ENCODE measurements around the gene STMP1.

The STMP1 gene

DNA sequence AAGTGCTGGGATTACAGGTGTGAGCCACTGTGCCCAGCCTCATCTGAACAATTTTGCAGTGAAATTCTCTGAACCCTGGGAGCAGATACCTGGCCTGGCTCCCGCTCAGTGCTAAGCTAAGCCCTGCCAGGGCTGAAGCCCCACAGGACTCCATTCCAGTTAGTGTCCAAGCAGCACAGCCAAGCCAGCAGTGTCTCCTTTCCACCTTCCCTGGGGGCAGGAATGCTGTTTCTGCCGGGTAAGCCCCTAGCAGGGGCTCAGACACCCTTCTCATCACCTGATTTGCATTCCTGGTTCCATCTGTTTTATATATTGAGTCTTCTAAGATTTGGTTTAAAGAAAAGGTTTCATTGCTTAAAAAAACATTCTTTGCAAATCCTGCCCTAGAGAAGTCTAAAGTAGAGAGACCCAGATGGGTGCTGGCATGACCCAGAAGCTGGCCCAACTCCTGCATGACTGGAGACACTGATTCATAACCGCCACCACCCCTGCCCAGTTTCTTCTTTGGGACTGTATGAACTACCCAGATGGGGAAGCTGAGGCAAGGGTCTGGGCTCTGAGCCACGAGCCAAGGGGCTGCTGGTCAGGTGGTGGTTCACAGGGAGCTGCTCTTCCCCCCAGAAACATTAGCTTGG, 51.6 kb downstream of the STMP1 start:
- no peak overlapping the region for H3K4me3 ChIP-seq (ENCODE audit: low read depth, low read length)
- TF ChIP-seq, protein P1, sequence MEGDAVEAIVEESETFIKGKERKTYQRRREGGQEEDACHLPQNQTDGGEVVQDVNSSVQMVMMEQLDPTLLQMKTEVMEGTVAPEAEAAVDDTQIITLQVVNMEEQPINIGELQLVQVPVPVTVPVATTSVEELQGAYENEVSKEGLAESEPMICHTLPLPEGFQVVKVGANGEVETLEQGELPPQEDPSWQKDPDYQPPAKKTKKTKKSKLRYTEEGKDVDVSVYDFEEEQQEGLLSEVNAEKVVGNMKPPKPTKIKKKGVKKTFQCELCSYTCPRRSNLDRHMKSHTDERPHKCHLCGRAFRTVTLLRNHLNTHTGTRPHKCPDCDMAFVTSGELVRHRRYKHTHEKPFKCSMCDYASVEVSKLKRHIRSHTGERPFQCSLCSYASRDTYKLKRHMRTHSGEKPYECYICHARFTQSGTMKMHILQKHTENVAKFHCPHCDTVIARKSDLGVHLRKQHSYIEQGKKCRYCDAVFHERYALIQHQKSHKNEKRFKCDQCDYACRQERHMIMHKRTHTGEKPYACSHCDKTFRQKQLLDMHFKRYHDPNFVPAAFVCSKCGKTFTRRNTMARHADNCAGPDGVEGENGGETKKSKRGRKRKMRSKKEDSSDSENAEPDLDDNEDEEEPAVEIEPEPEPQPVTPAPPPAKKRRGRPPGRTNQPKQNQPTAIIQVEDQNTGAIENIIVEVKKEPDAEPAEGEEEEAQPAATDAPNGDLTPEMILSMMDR (IDR thresholded peaks at IDR 0.05; ENCODE audit: borderline replicate concordance, insufficient read depth, low read depth, low read length) = no peak

DNA sequence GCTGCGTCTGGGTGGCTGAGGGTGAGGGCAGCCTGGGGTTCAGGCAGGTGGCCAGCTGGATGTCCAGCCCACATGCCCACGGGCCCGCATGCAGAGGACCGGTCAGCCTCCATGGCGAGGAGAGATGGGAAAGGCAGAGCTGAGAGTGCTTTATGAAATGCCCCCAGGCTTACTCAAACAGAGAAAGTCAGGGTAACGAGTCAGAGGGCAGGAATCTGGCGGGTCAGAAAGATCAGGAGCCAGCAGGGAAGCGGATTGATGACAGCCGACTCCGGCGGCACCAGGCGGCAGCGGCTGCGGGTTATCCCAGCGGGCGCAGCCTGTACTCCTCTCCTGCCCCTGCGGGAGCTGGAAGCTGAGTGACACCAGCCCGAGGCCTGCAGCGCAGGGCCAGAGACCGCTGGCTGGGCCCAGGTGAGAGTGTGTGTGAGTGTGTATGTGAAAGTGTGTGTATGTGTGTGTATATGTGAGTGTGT, 52.3 kb downstream of the STMP1 start:
- no peak overlapping the region for H3K4me3 ChIP-seq (ENCODE audit: low read depth, low read length)
- TF ChIP-seq, protein P1 (IDR thresholded peaks at IDR 0.05; ENCODE audit: borderline replicate concordance, insufficient read depth, low read depth, low read length) = no peak

DNA sequence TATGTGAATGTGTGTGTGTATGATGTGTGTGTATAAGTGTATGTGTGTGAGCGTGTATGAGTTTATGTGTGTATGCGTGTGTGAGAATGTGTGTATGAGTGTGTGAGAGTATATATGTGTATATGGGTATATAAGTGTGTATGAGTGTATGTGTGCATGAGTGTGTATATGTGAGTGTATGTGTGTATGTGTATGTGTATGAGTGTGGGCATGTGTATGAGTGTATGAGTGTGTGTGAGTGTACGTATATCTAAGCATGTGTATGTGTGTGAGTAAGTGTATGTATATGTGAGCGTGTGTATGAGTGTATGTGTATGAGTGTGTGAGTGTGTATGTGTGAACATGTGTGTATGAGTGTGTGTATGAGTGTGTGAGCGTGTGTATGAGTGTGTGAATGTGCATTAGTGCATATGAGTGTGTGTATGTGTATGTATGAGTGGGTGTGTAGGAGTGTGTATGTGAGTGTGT, 52.8 kb downstream of the STMP1 start:
- H3K4me3 ChIP-seq (ENCODE audit: low read depth, low read length) = no peak overlapping the region
- TF ChIP-seq, protein P1 (IDR thresholded peaks at IDR 0.05; ENCODE audit: borderline replicate concordance, insufficient read depth, low read depth, low read length) = no peak

DNA sequence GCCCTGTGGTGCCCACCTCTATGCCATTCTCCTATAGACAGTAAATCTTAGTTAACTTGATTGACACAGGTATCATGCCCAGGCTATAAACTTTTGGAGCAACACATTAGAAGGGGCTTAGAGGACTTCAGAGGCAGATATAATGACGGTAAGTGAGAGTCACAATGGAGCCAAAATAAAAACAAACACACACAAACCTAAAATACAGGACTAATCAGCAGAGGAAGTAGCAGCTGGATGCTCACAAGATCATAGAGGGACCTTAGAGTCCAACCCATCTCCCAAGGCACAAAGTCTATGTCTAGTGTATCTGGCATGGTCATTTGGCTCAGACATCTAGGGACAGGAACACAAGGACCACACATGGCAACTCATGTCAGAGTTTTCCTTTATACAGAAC, 53.4 kb downstream of the STMP1 start:
- TF ChIP-seq, protein P1 (IDR thresholded peaks at IDR 0.05; ENCODE audit: borderline replicate concordance, insufficient read depth, low read depth, low read length) = no peak
- no peak overlapping the region for H3K4me3 ChIP-seq (ENCODE audit: low read depth, low read length)

DNA sequence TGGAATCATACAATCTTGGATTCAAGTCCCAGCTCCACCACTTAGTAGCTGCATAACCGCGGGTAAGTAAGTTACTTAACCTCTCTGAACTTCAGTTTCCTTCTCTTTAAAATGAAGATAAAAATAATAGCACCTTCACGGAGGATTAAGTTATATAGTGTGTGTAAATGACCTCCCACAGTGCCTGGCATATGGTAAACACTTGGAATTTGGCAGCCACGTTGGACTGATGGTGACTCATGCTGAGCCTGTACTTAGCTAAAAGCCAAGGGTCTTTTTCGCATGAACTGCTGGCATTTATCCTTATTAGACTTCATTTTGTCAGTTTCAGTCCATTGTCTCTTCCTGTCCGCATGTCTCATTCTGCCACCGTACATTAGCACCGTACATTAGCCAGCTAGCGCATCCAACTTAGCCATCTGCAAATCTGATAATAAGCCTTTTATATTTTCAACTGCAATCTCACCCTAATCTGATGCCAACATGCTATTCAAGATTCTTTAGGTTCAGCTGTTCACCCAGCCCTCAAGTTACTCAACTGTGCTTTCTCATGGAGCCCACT, 54.4 kb downstream of the STMP1 start:
- H3K4me3 ChIP-seq (ENCODE audit: low read depth, low read length) = no peak overlapping the region
- TF ChIP-seq, protein P1 (IDR thresholded peaks at IDR 0.05; ENCODE audit: borderline replicate concordance, insufficient read depth, low read depth, low read length) = no peak

DNA sequence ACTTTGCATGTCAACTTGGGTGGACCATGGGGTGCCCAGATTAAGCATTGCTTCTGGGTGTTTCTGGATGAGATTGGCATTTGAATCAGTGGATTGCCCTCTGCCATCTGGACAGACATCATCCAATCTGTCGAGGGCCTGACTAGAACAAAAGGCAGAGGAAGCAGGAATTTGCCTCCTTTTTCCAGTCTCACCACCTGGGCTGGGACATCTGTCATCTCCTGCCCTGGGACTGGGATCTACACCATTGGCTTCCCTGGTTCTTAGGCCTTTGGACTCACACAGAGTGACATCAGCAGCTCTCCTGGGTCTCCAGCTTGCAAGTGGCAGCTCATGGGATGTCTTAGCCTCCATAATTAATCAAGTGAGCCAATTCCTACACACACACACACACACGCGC, 55.4 kb downstream of the STMP1 start:
- no peak overlapping the region for H3K4me3 ChIP-seq (ENCODE audit: low read depth, low read length)
- TF ChIP-seq, protein P1 (IDR thresholded peaks at IDR 0.05; ENCODE audit: borderline replicate concordance, insufficient read depth, low read depth, low read length) = no peak

DNA sequence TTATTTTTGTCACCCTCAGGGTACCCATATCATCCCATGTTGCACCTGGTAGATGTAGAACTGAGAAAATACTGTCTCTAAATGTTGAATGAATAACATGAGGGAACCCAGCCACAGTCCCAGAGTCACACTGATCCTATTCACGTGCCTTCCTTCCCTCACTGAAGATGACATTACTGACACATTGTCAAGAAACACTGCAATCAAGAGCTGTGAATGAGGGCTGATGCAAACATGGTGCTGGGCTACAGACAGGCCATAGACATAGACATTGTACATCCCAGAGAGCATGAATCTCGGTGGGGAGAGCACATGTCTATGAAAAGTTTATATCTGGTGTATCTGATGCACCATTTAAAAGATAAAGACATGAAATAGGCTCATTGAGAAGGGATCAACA, 55.9 kb downstream of the STMP1 start:
- TF ChIP-seq, protein P1 (IDR thresholded peaks at IDR 0.05; ENCODE audit: borderline replicate concordance, insufficient read depth, low read depth, low read length) = no peak
- H3K4me3 ChIP-seq (ENCODE audit: low read depth, low read length) = no peak overlapping the region
